Tibial nerve (tissue), 3 donors: ENCODE data around the gene ADGRF5.

Experiments used
- POLR2A ChIP-seq, 2 donors: fragments of 450-650 bp; IDR thresholded peaks; one replicate each; pipeline ENCODE4 v1.6.1; 2017; ENCODE audit warnings: antibody characterized with exemption in 2 of 2, mild to moderate bottlenecking in 2 of 2, moderate library complexity in 2 of 2
- TF ChIP-seq, protein P1 (sequence below), 5 experiments: fragments of 200-600 bp in 3 of 5; fragments of 450-650 bp in 2 of 5; sonication (generic) in 3 of 5; IDR thresholded peaks; one replicate each; pipeline ENCODE4 v1.5.1; 2016 to 2019; ENCODE audit warnings: antibody characterized with exemption in 5 of 5, mild to moderate bottlenecking in 3 of 5, moderate library complexity in 2 of 5

- TF ChIP-seq, protein P1, sequence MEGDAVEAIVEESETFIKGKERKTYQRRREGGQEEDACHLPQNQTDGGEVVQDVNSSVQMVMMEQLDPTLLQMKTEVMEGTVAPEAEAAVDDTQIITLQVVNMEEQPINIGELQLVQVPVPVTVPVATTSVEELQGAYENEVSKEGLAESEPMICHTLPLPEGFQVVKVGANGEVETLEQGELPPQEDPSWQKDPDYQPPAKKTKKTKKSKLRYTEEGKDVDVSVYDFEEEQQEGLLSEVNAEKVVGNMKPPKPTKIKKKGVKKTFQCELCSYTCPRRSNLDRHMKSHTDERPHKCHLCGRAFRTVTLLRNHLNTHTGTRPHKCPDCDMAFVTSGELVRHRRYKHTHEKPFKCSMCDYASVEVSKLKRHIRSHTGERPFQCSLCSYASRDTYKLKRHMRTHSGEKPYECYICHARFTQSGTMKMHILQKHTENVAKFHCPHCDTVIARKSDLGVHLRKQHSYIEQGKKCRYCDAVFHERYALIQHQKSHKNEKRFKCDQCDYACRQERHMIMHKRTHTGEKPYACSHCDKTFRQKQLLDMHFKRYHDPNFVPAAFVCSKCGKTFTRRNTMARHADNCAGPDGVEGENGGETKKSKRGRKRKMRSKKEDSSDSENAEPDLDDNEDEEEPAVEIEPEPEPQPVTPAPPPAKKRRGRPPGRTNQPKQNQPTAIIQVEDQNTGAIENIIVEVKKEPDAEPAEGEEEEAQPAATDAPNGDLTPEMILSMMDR (IDR thresholded peaks at IDR 0.05): no peak
- no peak for TF ChIP-seq POLR2A (IDR thresholded peaks at IDR 0.05)
Observed at GRCh38 chr6:46937642-46938041, 15.9 kb upstream of the ADGRF5 start.
